HepG2 (cell line): ENCODE measurements around the gene PPP1R9B. TPM values are rescaled to one million over a fixed set of nuclear protein-coding genes. Genes with fewer than 3 reads are reported as not detected.
A peak's percentile ranks its signal among the peaks of the same experiment; 100 is the strongest.

Experiments used
- ATAC-seq: fragments of 200-7000 bp; cut with Tn5 transposase; 3 replicates; pipeline ENCODE4 v1.9.1; 2020; ENCODE audit warnings: mild to moderate bottlenecking, moderate library complexity
- BruUV-seq: library from RNA; stranded (reverse); fragments of 400-500 nt; replicated peaks from 2 replicates; lab custom pipeline; 2021; lab: Mats Ljungman, UMichigan
- CTCF ChIA-PET: fragments of 300-600 bp; formaldehyde crosslinking; extraction: SDS; loops from one replicate; lab custom pipeline; 2021; ENCODE audit warnings: low total read pairs, inconsistent platforms, low intra/inter-chr PET ratio; lab: Yijun Ruan, JAX
- POLR2A ChIA-PET: fragments of 350-600 bp; sonication (Branson Sonifier 250); formaldehyde crosslinking; loops from one replicate; lab custom pipeline; 2020; ENCODE audit warnings: antibody characterized with exemption, inconsistent platforms; lab: Yijun Ruan, JAX
- DNase-seq: peaks from one replicate; pipeline ENCODE4 v3.0.0-alpha.2; 2015; ENCODE audit warnings: low spot score
- FAIRE-seq: peaks from 3 replicates; lab custom pipeline; 2011; peaks lifted over from hg19 to GRCh38; lab: Jason Lieb, UNC
- H2AFZ ChIP-seq: one replicate; pipeline ENCODE4 v1.6.1; 2011; ENCODE audit warnings: low read length, inconsistent platforms
- H3K27ac ChIP-seq: fragments of 300-600 bp; 3 replicates; pipeline ENCODE4 v1.8.0; 2011; ENCODE audit warnings: mixed run types, mild to moderate bottlenecking, mixed read lengths, low read length, inconsistent platforms; ENCODE audit not compliant: insufficient read depth; ENCODE audit errors: extremely low read length
- H3K27me3 ChIP-seq, 2 experiments: fragments of 200-600 bp in 1 of 2; 2 replicates in 1 of 2; 3 replicates in 1 of 2; pipeline versions ENCODE4 v1.6.0 to v1.8.0; 2011; ENCODE audit warnings: low read length in 2 of 2, mild to moderate bottlenecking in 2 of 2, moderate library complexity in 2 of 2, inconsistent platforms in 1 of 2; ENCODE audit not compliant: insufficient read depth in 2 of 2, control insufficient read depth in 1 of 2
- H3K36me3 ChIP-seq, 2 experiments: fragments of 200-600 bp in 1 of 2; replicated peaks in 1 of 2; 2 replicates in 1 of 2; 3 replicates in 1 of 2; pipeline versions ENCODE4 v1.5.1 to v1.8.0; 2011; ENCODE audit warnings: low read length in 2 of 2, inconsistent platforms in 1 of 2; ENCODE audit not compliant: insufficient read depth in 2 of 2, control insufficient read depth in 1 of 2
- H3K4me1 ChIP-seq: 2 replicates; pipeline ENCODE4 v1.5.1; 2012; ENCODE audit warnings: low read length, inconsistent platforms; ENCODE audit not compliant: insufficient read depth
- H3K4me2 ChIP-seq: 2 replicates; pipeline ENCODE4 v1.6.0; 2011; ENCODE audit warnings: low read depth, low read length, inconsistent platforms
- H3K4me3 ChIP-seq, 3 experiments: fragments of 200-600 bp in 1 of 3; sonication (generic), shearing (Covaris generic) in 1 of 3; replicated peaks in 1 of 3; 2 replicates each; pipeline ENCODE4 v1.5.1; 2011 to 2016; ENCODE audit warnings: low read length in 3 of 3, inconsistent platforms in 2 of 3, low read depth in 2 of 3, mild to moderate bottlenecking in 2 of 3, control low read depth in 1 of 3, mixed read lengths in 1 of 3; ENCODE audit not compliant: insufficient read depth in 1 of 3
- H3K79me2 ChIP-seq: one replicate; pipeline ENCODE4 v1.6.1; 2011; ENCODE audit warnings: low read length, inconsistent platforms; ENCODE audit not compliant: insufficient read depth
- H3K9ac ChIP-seq: 2 replicates; pipeline ENCODE4 v1.6.0; 2011; ENCODE audit warnings: mild to moderate bottlenecking, low read depth, low read length, inconsistent platforms; ENCODE audit not compliant: insufficient read depth
- H3K9me3 ChIP-seq: 2 replicates; pipeline ENCODE4 v1.5.1; 2012; ENCODE audit warnings: mild to moderate bottlenecking, low read length
- H4K20me1 ChIP-seq: 2 replicates; pipeline ENCODE4 v1.6.0; 2011; ENCODE audit warnings: inconsistent platforms, mild to moderate bottlenecking, low read length, moderate library complexity; ENCODE audit not compliant: insufficient read depth
- ATF7 ChIP-seq, 2 experiments: fragments of 450-650 bp in 1 of 2; sonication (generic) in 1 of 2; formaldehyde crosslinking in 1 of 2; IDR thresholded peaks; 2 replicates each; pipeline versions ENCODE4 v1.4.0 to v1.6.1; 2016 to 2020; ENCODE audit warnings: antibody characterized with exemption in 1 of 2, mild to moderate bottlenecking in 1 of 2, missing genetic modification reagents in 1 of 2
- DNMT1 ChIP-seq: sonication (generic); formaldehyde crosslinking; IDR thresholded peaks from 2 replicates; pipeline ENCODE4 v1.5.1; 2020; ENCODE audit warnings: mild to moderate bottlenecking, missing genetic modification reagents
- ERF ChIP-seq: IDR thresholded peaks from 2 replicates; pipeline ENCODE4 v1.6.1; 2018; ENCODE audit warnings: missing biosample characterization, missing genetic modification reagents
- POLR2AphosphoS2 ChIP-seq: IDR thresholded peaks from 2 replicates; pipeline ENCODE4 v1.6.1; 2011; ENCODE audit warnings: low read depth, low read length, improper control_type of control experiment
- RCOR2 ChIP-seq: IDR thresholded peaks from 2 replicates; pipeline ENCODE4 v1.6.1; 2016; ENCODE audit warnings: missing biosample characterization, missing genetic modification reagents
- SKI ChIP-seq: fragments of 450-650 bp; IDR thresholded peaks from one replicate; pipeline ENCODE4 v1.6.1; 2018; ENCODE audit warnings: mild to moderate bottlenecking; ENCODE audit not compliant: partially characterized antibody
- SP140L ChIP-seq: sonication (generic); formaldehyde crosslinking; IDR thresholded peaks from 2 replicates; pipeline ENCODE4 v1.4.0; 2020; ENCODE audit warnings: missing genetic modification reagents, borderline replicate concordance
- ZBTB42 ChIP-seq: sonication (generic); formaldehyde crosslinking; IDR thresholded peaks from 2 replicates; pipeline ENCODE4 v1.5.0; 2020; ENCODE audit warnings: mild to moderate bottlenecking, missing genetic modification reagents
- ZNF326 ChIP-seq: sonication (generic); formaldehyde crosslinking; IDR thresholded peaks from 2 replicates; pipeline ENCODE4 v1.4.0; 2020; ENCODE audit warnings: missing genetic modification reagents, borderline replicate concordance
- ZNF329 ChIP-seq: sonication (generic); formaldehyde crosslinking; IDR thresholded peaks from 2 replicates; pipeline ENCODE4 v1.9.0; 2021; ENCODE audit warnings: low read depth, mild to moderate bottlenecking, missing genetic modification reagents
- ZNF468 ChIP-seq: sonication (generic); formaldehyde crosslinking; IDR thresholded peaks from 2 replicates; pipeline ENCODE4 v1.8.0; 2022; ENCODE audit warnings: mild to moderate bottlenecking, moderate library complexity, missing genetic modification reagents
- ZNF670 ChIP-seq: sonication (generic); formaldehyde crosslinking; IDR thresholded peaks from 2 replicates; pipeline ENCODE4 v1.8.0; 2022; ENCODE audit warnings: mild to moderate bottlenecking, missing genetic modification reagents, borderline replicate concordance
- ZZZ3 ChIP-seq: sonication (generic); formaldehyde crosslinking; IDR thresholded peaks from 2 replicates; pipeline ENCODE4 v1.4.0; 2020; ENCODE audit warnings: missing genetic modification reagents, mild to moderate bottlenecking, borderline replicate concordance
- WGBS: methylation state at CpG from one replicate; pipeline ENCODE4 v1.1.6; 2017; ENCODE audit warnings: low lambda C conversion rate; 5-methylcytosine and 5-hydroxymethylcytosine counted together
- in situ Hi-C: cut with HindIII; loops from 2 replicates; pipeline ENCODE4 v1.10.0; 2017; ENCODE audit warnings: low pct_unique_long_range_greater_than_20kb; ENCODE audit not compliant: extremely low pct_ligation_motif_present
- intact Hi-C: fragments of 100-400 bp; cut with micrococcal nuclease; formaldehyde crosslinking; loops from one replicate; pipeline ENCODE4 v1.10.0; 2022; ENCODE audit not compliant: unreplicated experiment
- polyA plus RNA-seq, 8 experiments: library from polyadenylated mRNA; depleted of rRNA in 3 of 8; stranded (reverse) in 7 of 8; unstranded in 1 of 8; fragments of >200 nt; fragmentation: Illumina TruSeq in 4 of 8; extraction: Trizol in 4 of 8; gene quantifications; 2 replicates each; pipeline versions ENCODE4 v1.2.1 to v1.2.3, GENCODE V29; 2011 to 2016; ENCODE audit warnings: low read depth in 4 of 8, missing spikeins in 1 of 8, mixed read lengths in 1 of 8; ENCODE audit not compliant: insufficient read depth in 1 of 8
- total RNA-seq, 5 experiments: library from RNA; depleted of rRNA; stranded (reverse); fragments of >200 nt; fragmentation: Illumina TruSeq; extraction: Trizol; gene quantifications; 2 replicates each; pipeline ENCODE4 v1.2.3, GENCODE V29; 2016; ENCODE audit warnings: low read depth in 1 of 5
- TF ChIP-seq, protein P1 (sequence below): sonication (generic); formaldehyde crosslinking; IDR thresholded peaks from 2 replicates; pipeline ENCODE4 v1.4.0; 2020; ENCODE audit warnings: missing genetic modification reagents
- TF ChIP-seq, protein P2 (sequence below): sonication (generic); formaldehyde crosslinking; IDR thresholded peaks from 2 replicates; pipeline ENCODE4 v1.4.0; 2020; ENCODE audit warnings: missing genetic modification reagents; ENCODE audit errors: not compliant biosample characterization
- TF ChIP-seq, protein P3 (sequence below), 2 experiments: IDR thresholded peaks; 2 replicates each; pipeline ENCODE4 v1.6.1; 2011 to 2012; ENCODE audit warnings: low read length in 2 of 2, borderline replicate concordance in 1 of 2, low read depth in 1 of 2, mild to moderate bottlenecking in 1 of 2, moderate library complexity in 1 of 2

The PPP1R9B gene
- total and polyA plus RNA-seq, 2 of the 13 experiments (the other 11 are each of a cell fraction or from before 2014, with no cell fraction given), result 9.4 to 15.8 TPM

DNA sequence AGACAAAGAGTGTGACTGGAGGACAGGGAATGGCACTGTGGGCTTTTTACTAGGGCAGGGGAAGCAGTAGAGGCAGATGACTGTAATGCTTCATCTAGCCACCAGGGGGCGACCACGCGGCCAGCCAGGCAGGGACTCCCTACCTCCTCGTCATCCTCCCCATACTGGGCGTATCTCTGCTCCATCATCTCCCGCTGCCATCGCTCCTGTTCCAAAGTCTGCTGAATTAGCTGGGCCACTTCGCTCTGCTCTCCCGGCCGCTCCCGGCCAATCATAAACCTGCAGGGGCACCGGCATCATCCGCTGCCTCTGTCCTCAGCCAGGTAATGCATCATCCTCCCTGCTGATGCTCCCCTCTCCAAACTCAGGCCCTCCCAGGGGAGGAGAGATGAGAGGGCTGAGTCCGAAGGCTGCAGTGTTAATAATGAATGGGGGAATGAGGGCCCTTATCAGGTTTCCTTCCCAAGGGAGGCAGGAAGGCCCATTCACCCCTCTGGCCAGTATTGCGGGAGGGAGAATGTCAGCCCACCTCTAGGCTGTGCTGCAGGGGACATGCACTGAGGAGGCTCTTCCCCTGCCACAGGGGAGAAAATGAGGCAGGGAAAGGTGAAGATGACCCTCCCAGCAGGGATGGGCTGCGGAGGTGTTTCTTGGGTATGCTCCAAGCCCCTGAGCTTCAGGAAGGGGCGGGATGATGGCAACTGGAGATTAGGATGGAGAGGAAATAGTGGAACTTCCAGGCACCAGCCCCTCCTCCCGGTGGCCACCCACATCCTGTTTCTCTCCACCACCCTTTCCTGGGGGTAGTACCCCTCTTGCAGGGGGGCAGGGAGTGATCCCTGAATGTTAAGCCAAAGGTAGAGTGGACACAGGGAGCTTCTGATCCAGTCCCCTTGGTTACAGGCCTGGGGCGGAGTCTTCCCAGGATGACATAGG is 10.3 kb downstream of the PPP1R9B start:
- in situ Hi-C loops, result no loop called here
- intact Hi-C loops, result loop anchor here (1.0 kb wide), 2 partner anchors 8 to 21 kb away; no protein-coding TSS in a partner anchor
- DNase-seq (peak; percentile 77), ATAC-seq (peak; percentile 83), FAIRE-seq (peak; percentile 98)
- Histone ChIP-seq H3K4me2 (no peak overlapping the region), H4K20me1 (peaks cover 6% of the 10 kb centered on the region; the same call in 1 of the 2 replicates), H3K9ac (no peak overlapping the region), H3K79me2 (no peaks in the 10 kb centered on the region), H3K9me3 (no peaks in the 10 kb centered on the region), H3K27ac (no peak overlapping the region), H3K4me3 (no peak overlapping the region), H2AFZ (no peak overlapping the region), H3K27me3 (no peaks in the 10 kb centered on the region), H3K4me1 (peaks cover 13% of the 10 kb centered on the region), H3K36me3 (peaks cover 64 to 79% of the 10 kb centered on the region in 2 experiments)
- no TSS peak for BruUV-seq
- POLR2A ChIA-PET, result no interaction called here
- CTCF ChIA-PET, result interaction anchor here (1.2 to 2.2 kb wide), 4 partner anchors 21 to 157 kb away, joined by 3 to 32 read pairs (median 4); no protein-coding TSS in a partner anchor
- WGBS, result 51% methylated on average over 19 of the region's 19 CpGs
- TF ChIP-seq, protein P1, sequence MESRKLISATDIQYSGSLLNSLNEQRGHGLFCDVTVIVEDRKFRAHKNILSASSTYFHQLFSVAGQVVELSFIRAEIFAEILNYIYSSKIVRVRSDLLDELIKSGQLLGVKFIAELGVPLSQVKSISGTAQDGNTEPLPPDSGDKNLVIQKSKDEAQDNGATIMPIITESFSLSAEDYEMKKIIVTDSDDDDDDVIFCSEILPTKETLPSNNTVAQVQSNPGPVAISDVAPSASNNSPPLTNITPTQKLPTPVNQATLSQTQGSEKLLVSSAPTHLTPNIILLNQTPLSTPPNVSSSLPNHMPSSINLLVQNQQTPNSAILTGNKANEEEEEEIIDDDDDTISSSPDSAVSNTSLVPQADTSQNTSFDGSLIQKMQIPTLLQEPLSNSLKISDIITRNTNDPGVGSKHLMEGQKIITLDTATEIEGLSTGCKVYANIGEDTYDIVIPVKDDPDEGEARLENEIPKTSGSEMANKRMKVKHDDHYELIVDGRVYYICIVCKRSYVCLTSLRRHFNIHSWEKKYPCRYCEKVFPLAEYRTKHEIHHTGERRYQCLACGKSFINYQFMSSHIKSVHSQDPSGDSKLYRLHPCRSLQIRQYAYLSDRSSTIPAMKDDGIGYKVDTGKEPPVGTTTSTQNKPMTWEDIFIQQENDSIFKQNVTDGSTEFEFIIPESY (CRISPR knock-in tag), result 0 out of 2 replicates have a peak, but pooled peaks have one; percentile 10
- TF ChIP-seq ZNF670 (CRISPR knock-in tag), result no peak
- TF ChIP-seq, protein P2, sequence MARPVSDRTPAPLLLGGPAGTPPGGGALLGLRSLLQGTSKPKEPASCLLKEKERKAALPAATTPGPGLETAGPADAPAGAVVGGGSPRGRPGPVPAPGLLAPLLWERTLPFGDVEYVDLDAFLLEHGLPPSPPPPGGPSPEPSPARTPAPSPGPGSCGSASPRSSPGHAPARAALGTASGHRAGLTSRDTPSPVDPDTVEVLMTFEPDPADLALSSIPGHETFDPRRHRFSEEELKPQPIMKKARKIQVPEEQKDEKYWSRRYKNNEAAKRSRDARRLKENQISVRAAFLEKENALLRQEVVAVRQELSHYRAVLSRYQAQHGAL, result no peak
- TF ChIP-seq ZNF329, result no peak
- TF ChIP-seq, protein P3, sequence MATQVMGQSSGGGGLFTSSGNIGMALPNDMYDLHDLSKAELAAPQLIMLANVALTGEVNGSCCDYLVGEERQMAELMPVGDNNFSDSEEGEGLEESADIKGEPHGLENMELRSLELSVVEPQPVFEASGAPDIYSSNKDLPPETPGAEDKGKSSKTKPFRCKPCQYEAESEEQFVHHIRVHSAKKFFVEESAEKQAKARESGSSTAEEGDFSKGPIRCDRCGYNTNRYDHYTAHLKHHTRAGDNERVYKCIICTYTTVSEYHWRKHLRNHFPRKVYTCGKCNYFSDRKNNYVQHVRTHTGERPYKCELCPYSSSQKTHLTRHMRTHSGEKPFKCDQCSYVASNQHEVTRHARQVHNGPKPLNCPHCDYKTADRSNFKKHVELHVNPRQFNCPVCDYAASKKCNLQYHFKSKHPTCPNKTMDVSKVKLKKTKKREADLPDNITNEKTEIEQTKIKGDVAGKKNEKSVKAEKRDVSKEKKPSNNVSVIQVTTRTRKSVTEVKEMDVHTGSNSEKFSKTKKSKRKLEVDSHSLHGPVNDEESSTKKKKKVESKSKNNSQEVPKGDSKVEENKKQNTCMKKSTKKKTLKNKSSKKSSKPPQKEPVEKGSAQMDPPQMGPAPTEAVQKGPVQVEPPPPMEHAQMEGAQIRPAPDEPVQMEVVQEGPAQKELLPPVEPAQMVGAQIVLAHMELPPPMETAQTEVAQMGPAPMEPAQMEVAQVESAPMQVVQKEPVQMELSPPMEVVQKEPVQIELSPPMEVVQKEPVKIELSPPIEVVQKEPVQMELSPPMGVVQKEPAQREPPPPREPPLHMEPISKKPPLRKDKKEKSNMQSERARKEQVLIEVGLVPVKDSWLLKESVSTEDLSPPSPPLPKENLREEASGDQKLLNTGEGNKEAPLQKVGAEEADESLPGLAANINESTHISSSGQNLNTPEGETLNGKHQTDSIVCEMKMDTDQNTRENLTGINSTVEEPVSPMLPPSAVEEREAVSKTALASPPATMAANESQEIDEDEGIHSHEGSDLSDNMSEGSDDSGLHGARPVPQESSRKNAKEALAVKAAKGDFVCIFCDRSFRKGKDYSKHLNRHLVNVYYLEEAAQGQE (IDR thresholded peaks at IDR 0.05; ENCODE audit: borderline replicate concordance in 1 of 2, low read depth in 1 of 2, low read length in 2 of 2), result no peak
- no peak for TF ChIP-seq RCOR2 (CRISPR knock-in tag)
- TF ChIP-seq SP140L (CRISPR knock-in tag), result no peak
- no peak for TF ChIP-seq POLR2AphosphoS2
- TF ChIP-seq DNMT1 (CRISPR knock-in tag), result no peak
- TF ChIP-seq ZNF326 (CRISPR knock-in tag), result no peak
- no peak for TF ChIP-seq ZBTB42
- peak; percentile 17 for TF ChIP-seq SKI
- TF ChIP-seq ERF (CRISPR knock-in tag), result no peak
- TF ChIP-seq ZZZ3 (CRISPR knock-in tag), result no peak
- no peak for TF ChIP-seq ZNF468 (CRISPR knock-in tag)
- TF ChIP-seq ATF7 (IDR thresholded peaks at IDR 0.05), result no peak
- no peak for TF ChIP-seq ATF7 (CRISPR knock-in tag; IDR thresholded peaks at IDR 0.05)
